ENCODE measurements around the gene AFF2. TPM values are rescaled to one million over a fixed set of nuclear protein-coding genes. Genes with fewer than 3 reads are reported as not detected.
"Not testable (repeated sequence)": the region's sequence is repeated elsewhere in the genome, so short reads cannot be mapped to it uniquely, and the experiment has no call there.

Gene AFF2
- total RNA-seq, 2 donors from 2014 or later = 7.4 to 16.6 TPM

GRCh38 chrX:148893395-148893794 lies 393.0 kb downstream of the AFF2 start:
- no peak for TF ChIP-seq CTCF (IDR thresholded peaks at IDR 0.05)
- Histone ChIP-seq H3K27me3 (replicated peaks; ENCODE audit: insufficient read depth) (no peaks in the 10 kb centered on the region), H3K36me3 (no peaks in the 10 kb centered on the region), H3K9me3 (no peaks in the 10 kb centered on the region), H3K27ac (no peak overlapping the region), H3K4me1 (ENCODE audit: control insufficient read depth in 1 of 2, low read depth in 2 of 2) (no peaks in the 10 kb centered on the region), H3K4me3 (no peak overlapping the region)
- ATAC-seq (ENCODE audit: insufficient number of reproducible peaks, low FRiP score, low read depth) = no peak
- no peak for DNase-seq (ENCODE audit: low spot score)

- Histone ChIP-seq H3K9me3 (no peaks in the 10 kb centered on the region), H3K27me3 (replicated peaks; ENCODE audit: insufficient read depth) (no peaks in the 10 kb centered on the region), H3K36me3 (no peaks in the 10 kb centered on the region), H3K4me1 (ENCODE audit: control insufficient read depth in 1 of 2, low read depth in 2 of 2) (no peaks in the 10 kb centered on the region), H3K27ac (no peak overlapping the region), H3K4me3 (no peak overlapping the region)
- no peak for TF ChIP-seq CTCF (IDR thresholded peaks at IDR 0.05)
- ATAC-seq (ENCODE audit: insufficient number of reproducible peaks, low FRiP score, low read depth) (no peak), DNase-seq (ENCODE audit: low spot score) (no peak)
Measured at GRCh38 chrX:148902581-148902980, 402.2 kb downstream of the AFF2 start.

GRCh38 chrX:148903176-148903575 lies 402.8 kb downstream of the AFF2 start:
- Histone ChIP-seq H3K4me3 (no peak overlapping the region), H3K36me3 (no peaks in the 10 kb centered on the region), H3K27me3 (replicated peaks; ENCODE audit: insufficient read depth) (no peaks in the 10 kb centered on the region), H3K4me1 (ENCODE audit: control insufficient read depth in 1 of 2, low read depth in 2 of 2) (no peaks in the 10 kb centered on the region), H3K9me3 (no peaks in the 10 kb centered on the region), H3K27ac (no peak overlapping the region)
- TF ChIP-seq CTCF (IDR thresholded peaks at IDR 0.05) = no peak
- DNase-seq (ENCODE audit: low spot score) (no peak), ATAC-seq (ENCODE audit: insufficient number of reproducible peaks, low FRiP score, low read depth) (no peak)

GRCh38 chrX:148904421-148905111 lies 404.1 kb downstream of the AFF2 start:
- Histone ChIP-seq H3K27ac (no peak overlapping the region), H3K9me3 (no peaks in the 10 kb centered on the region), H3K4me3 (no peak overlapping the region), H3K36me3 (no peaks in the 10 kb centered on the region), H3K4me1 (ENCODE audit: control insufficient read depth in 1 of 2, low read depth in 2 of 2) (no peaks in the 10 kb centered on the region), H3K27me3 (replicated peaks; ENCODE audit: insufficient read depth) (no peaks in the 10 kb centered on the region)
- no peak for DNase-seq (ENCODE audit: low spot score)
- ATAC-seq (ENCODE audit: insufficient number of reproducible peaks, low FRiP score, low read depth) = no peak
- no peak for TF ChIP-seq CTCF (IDR thresholded peaks at IDR 0.05)

- no peak overlapping the region for H3K4me3 ChIP-seq
- no peaks in the 10 kb centered on the region for H3K36me3 ChIP-seq
- H3K4me1 ChIP-seq (ENCODE audit: control insufficient read depth in 1 of 2, low read depth in 2 of 2) = no peaks in the 10 kb centered on the region
- H3K27me3 ChIP-seq (replicated peaks; ENCODE audit: insufficient read depth) = no peaks in the 10 kb centered on the region
- no peaks in the 10 kb centered on the region for H3K9me3 ChIP-seq
- ATAC-seq (ENCODE audit: insufficient number of reproducible peaks, low FRiP score, low read depth) = no peak
- no peak for DNase-seq (ENCODE audit: low spot score)
- no peak overlapping the region for H3K27ac ChIP-seq
- TF ChIP-seq CTCF (IDR thresholded peaks at IDR 0.05) = no peak
Measured at GRCh38 chrX:148905400-148905799, 405.0 kb downstream of the AFF2 start.

- not testable (repeated sequence) for H3K9me3 ChIP-seq; H3K36me3 ChIP-seq; H3K4me1 ChIP-seq (ENCODE audit: control insufficient read depth in 1 of 2, low read depth in 2 of 2); ATAC-seq (ENCODE audit: insufficient number of reproducible peaks, low FRiP score, low read depth); H3K27me3 ChIP-seq (replicated peaks; ENCODE audit: insufficient read depth); DNase-seq (ENCODE audit: low spot score); H3K27ac ChIP-seq; H3K4me3 ChIP-seq
Measured at GRCh38 chrX:148906628-148907027, 406.2 kb downstream of the AFF2 start.

Measured in thoracic aorta (tissue), 2 donors.